ENCODE data around the gene BMPER.

DNA sequence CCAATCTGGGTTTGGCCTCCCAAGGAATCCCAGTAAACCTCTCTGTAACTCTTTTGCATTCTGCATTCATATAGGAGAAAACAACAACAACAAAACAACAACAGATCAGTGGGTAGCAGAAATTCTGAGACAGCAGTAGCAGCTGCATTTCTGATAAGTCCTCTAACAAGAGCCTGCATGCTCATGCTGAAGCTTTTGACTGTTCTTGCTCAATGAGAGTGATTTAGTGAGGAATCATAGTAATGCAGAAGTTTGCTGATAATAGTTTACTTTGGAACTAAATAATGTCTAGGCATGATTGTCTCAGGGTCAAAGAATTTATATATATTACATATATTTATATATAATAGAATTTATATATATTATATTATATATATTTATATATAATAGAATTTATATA, 35.2 kb downstream of the BMPER start:
- TF ChIP-seq PAX8 (IDR thresholded peaks at IDR 0.05) (no peak), CREB1 (IDR thresholded peaks at IDR 0.05; ENCODE audit: low read depth) (no peak), SMARCA5 (IDR thresholded peaks at IDR 0.05) (no peak), EZH2 (IDR thresholded peaks at IDR 0.05; ENCODE audit: borderline replicate concordance, control insufficient read depth, low read depth, low read length) (no peak), ATF3 (IDR thresholded peaks at IDR 0.05; ENCODE audit: borderline replicate concordance, extremely low read depth, low read depth, low read length) (no peak), YY1 (IDR thresholded peaks at IDR 0.05; ENCODE audit: low read depth, low read length) (no peak), ZNF24 (IDR thresholded peaks at IDR 0.05) (no peak)
- TF ChIP-seq, protein P1, sequence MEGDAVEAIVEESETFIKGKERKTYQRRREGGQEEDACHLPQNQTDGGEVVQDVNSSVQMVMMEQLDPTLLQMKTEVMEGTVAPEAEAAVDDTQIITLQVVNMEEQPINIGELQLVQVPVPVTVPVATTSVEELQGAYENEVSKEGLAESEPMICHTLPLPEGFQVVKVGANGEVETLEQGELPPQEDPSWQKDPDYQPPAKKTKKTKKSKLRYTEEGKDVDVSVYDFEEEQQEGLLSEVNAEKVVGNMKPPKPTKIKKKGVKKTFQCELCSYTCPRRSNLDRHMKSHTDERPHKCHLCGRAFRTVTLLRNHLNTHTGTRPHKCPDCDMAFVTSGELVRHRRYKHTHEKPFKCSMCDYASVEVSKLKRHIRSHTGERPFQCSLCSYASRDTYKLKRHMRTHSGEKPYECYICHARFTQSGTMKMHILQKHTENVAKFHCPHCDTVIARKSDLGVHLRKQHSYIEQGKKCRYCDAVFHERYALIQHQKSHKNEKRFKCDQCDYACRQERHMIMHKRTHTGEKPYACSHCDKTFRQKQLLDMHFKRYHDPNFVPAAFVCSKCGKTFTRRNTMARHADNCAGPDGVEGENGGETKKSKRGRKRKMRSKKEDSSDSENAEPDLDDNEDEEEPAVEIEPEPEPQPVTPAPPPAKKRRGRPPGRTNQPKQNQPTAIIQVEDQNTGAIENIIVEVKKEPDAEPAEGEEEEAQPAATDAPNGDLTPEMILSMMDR (IDR thresholded peaks at IDR 0.05 in 2 of 3, conservative IDR thresholded peaks at IDR 0.05 in 1 of 3; ENCODE audit: control insufficient read depth in 2 of 3, extremely low read depth in 1 of 3, insufficient read depth in 1 of 3, low read depth in 3 of 3, low read length in 3 of 3): no peak
